HG03520 (cell line): Measurements from ENCODE around the gene MYOZ3.

Experiments
- ATAC-seq: cut with Tn5 transposase; IDR thresholded peaks from one replicate; pipeline ENCODE4 v1.9.1; 2021; ENCODE audit warnings: mild to moderate bottlenecking, moderate library complexity; ENCODE audit not compliant: unreplicated experiment

The MYOZ3 gene

DNA sequence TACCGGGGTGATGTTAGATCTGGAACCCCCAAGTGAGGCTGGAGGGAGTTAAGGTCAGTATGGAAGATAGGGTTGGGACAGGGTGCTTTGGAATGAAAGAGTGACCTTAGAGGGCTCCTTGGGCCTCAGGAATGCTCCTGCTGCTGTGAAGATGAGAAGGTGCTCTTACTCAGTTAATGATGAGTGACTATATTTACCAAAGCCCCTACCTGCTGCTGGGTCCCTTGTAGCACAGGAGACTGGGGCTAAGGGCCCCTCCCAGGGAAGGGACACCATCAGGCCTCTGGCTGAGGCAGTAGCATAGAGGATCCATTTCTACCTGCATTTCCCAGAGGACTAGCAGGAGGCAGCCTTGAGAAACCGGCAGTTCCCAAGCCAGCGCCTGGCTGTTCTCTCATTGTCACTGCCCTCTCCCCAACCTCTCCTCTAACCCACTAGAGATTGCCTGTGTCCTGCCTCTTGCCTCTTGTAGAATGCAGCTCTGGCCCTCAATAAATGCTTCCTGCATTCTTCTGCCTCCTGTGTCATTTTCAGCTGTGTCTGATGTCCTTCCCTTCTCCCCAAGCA is 2.3 kb upstream of the MYOZ3 start:
- no peak for ATAC-seq

- ATAC-seq: no peak
These were observed 1.5 kb upstream of the MYOZ3 start for GRCh38 chr5:150659360-150660107.

- ATAC-seq: no peak
These were observed 781 bp upstream of the MYOZ3 start for GRCh38 chr5:150660108-150660831.

DNA sequence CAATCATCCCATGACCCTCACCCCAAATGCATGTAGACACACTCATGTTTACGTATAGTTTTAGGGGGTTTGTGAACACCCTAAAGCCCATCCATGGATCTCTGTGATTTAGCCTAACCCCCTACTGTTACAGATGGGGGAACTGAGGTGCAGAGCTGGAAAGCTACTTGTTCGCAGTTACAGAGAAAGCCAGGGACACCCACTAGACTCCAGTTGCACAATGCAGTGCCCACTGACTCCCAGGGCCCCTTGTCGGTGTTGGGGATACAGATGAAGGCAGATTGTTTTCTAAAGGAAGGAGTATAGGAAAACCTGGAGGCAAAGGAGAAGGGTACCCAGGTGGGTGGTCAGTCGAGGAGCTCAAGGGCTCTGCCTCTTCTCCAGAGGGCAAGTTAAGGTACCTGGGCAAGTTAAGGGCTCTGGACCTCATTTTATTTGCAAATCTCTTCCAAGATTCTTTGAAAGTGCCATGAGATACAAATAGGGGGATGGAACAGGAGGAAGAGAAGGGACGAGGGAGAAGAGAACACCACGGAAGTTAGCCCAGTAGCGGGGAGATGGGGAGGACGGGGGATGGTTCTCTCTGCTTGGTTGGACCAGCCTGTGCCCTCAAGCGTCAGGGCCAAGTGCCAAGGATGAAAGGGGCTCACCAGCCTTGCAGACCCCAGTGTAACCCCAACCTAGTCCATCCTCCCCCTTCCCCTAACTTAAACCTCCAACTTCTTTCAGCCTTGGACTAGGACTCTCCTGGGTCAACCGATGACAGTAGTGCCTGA is 958 bp downstream of the MYOZ3 start:
- no peak for ATAC-seq

DNA sequence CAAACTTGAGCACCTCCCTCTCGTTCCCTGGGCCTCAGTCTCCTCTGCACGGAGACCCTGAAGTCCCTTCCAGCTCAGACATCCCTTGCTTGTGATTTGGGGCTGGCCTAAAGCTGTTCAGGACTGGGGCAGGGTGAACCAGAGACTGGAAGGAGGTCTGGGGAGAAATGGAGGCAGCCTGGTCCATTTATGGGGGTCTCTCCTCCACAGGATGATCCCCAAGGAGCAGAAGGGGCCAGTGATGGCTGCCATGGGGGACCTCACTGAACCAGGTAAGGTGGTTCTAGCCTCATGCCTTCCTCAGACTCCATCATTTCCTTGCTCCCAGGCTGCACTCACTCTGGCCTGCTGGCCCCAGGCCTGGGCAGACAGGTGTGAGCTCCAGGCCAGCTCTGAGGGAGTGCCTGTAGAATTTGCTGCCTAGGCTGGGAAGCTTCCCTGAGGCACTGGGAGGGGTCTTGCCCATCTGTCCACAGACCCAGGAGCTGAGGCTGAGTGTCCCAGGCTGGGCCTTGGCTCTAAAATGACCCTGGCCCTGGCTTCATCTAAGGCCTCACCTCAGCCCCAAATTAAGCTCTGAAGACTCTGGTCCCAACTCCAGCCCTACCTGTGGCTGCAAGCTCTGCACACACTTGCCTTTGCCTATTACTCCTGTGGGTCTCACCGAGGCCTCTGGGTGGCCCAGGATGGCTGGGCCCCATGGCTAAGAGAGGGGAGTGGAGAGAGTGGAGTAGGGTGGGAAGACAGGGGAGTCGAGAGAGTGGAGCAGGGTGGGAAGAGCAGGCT is 1.9 kb downstream of the MYOZ3 start:
- no peak for ATAC-seq

DNA sequence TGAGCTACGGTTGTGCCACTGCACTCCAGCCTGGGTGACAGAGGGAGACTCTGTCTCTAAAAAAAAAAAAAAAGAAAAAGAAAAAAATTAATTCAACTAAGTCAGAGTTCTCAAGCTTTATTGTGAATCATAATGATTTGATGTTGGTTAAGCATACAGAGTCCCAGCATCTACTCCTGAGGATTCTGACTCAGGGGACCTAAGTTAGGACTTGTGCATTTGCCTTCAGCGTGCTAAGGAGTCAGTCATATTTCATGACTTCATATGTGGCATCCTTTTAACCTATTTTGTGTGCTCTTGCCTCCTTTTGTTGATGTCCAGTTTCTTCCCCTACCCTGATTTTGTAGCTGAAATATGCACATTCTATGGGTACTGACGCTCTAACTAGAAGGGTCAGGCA is 2.9 kb downstream of the MYOZ3 start:
- no peak for ATAC-seq

DNA sequence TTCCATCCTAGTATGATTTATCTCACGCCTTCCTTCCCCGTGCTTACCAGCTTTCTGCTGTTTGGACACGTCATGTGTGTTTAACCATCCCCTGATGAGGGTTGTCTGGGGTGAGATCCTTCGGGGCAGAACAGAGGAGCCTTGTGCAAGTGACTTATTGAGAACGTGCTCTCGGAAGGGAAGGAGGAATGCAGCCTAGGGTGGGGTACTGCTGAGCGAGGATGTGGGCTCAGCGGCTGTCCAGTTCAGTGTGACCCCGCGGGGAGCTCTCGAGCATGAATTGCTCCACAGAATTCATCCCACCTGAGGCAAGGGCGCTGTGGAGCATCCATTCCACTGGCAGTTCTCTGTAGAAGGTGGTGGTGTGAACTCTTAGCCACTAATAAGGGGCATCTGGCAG is 4.0 kb downstream of the MYOZ3 start:
- ATAC-seq: no peak

- ATAC-seq: no peak
These were observed 9.4 kb downstream of the MYOZ3 start for GRCh38 chr5:150670275-150670947.

GRCh38 chr5:150670948-150671310 is 9.9 kb downstream of the MYOZ3 start:
- no peak for ATAC-seq

- ATAC-seq: no peak
These were observed 10.6 kb downstream of the MYOZ3 start for GRCh38 chr5:150671509-150672236.

DNA sequence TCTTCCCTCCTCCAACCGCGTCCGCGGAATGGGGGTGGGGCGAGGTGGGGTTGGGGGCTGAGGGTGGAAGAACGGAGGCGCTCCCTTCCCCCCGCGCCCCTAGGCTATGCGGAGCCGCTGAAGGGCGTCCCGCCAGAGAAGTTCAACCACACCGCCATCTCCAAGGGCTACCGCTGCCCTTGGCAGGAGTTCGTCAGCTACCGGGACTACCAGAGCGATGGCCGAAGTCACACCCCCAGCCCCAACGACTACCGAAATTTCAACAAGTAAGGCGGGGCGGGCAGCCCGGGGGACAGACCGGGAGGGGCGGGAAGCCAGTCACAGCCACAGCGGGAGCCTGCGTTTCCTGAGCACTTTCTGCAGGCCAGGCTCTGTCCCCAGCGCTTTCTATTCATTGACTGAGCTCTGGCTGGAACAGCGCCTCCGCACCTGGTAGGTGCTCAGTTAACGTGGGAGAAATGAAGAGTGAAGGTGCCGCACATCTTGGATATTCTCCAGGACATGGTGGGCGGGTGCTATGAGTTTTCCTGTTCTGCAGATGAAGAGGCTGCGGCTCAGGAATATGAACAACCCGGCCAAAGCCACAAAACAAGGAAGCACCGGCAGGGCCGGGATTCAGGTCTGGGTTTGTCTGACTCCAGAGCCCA is 11.3 kb downstream of the MYOZ3 start:
- ATAC-seq: no peak

- ATAC-seq: no peak
These were observed 11.8 kb downstream of the MYOZ3 start for GRCh38 chr5:150672884-150673275.

DNA sequence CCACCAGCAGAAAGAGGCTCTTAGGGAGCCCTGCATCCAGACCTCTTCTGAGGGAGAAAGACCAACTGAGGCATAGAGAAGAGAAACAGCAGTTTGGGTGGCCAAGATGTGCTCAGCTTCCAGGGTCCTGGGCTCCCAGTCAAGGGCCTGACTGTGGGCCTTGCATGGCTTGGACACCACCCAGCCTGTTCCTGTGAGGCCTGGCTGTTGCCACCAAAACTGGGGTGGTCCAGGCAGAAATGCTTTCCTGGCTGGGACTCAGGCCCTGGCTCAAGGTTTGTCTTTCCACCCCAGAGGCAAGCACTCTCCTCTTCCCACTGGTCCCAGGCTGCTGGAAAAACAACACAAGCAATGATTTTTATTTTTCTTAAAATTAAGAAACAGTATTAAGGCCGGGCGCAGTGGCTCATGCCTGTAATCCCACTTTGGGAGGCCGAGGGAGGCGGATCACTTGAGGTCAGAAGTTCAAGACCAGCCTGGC is 13.3 kb downstream of the MYOZ3 start:
- no peak for ATAC-seq

GRCh38 chr5:150675069-150675468 is 14.0 kb downstream of the MYOZ3 start:
- ATAC-seq: no peak

- no peak for ATAC-seq
These were observed 15.5 kb downstream of the MYOZ3 start for GRCh38 chr5:150676578-150676977.

DNA sequence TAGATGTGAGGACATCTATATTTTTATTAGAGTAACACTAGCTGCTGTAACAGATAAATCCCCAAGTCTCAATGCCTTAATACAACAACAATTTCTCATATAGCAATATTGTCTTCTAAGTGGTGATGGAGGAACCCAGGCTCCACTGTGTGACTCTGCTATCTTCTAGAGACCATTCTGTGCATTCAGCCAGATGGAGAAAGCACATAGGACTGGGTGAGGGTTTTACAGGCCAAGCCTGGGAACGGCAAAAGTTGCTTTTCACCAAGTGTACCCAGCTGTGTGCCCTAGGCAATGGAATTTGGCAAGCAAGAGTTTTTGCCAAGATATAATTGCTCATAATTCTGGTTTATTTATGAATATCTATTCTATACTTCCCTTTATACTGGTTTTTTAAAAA is 28.1 kb downstream of the MYOZ3 start:
- ATAC-seq: no peak

- ATAC-seq: no peak
These were observed 29.7 kb downstream of the MYOZ3 start for GRCh38 chr5:150690760-150691159.

- no peak for ATAC-seq
These were observed 31.2 kb downstream of the MYOZ3 start for GRCh38 chr5:150692276-150692675.

GRCh38 chr5:150694612-150695011 is 33.6 kb downstream of the MYOZ3 start:
- ATAC-seq: no peak
